ENCODE data around the gene RDH5.

RDH5 gene

DNA sequence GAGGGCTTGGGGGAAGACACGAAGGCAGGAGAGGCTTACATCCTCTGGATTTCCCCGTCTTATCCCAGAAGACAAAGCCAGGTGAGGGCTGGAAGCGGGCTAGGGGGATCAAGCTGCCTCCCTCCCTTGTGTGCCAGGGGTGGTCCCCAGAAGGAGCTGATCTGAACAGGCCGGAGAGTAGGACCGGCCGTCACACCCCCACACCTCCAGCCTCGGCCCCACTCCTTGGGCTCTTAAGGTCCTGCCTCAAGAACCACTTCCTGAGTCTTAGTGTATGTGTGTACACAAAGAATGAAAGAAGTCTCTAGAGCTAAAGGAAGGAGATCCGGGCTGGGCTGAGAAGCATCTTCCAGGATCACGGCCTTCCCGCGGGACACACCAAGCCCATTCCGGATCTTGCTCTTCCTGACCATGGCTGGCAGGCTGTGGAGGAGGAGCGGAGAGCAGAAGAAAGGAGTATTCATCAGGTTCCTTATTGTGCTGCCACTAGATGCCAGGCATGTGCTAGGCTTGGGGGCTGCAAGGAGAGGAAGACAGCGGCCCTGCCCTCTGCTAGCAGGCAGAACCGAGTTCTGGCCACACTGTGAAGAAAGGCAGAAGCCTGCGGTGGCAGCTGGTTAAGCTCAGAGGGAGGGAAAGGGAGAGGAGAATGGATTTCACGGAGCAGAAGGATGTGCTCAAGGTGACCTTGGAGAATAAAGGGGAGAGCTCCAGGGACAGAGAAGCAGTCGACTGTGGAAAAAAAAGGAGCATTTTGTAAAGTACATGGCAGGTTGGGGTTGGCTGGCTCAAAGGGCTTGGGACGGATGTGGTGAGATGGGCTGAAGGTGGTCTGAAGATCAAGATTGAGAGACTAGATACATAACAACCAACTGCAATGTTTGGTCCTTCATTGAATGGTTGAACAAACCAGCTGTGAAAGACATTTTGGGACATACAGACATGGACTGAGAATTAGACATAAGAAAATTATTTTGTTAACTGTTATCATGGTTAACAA is 9.9 kb downstream of the RDH5 start:
- peak; percentile 11 for DNase-seq

DNA sequence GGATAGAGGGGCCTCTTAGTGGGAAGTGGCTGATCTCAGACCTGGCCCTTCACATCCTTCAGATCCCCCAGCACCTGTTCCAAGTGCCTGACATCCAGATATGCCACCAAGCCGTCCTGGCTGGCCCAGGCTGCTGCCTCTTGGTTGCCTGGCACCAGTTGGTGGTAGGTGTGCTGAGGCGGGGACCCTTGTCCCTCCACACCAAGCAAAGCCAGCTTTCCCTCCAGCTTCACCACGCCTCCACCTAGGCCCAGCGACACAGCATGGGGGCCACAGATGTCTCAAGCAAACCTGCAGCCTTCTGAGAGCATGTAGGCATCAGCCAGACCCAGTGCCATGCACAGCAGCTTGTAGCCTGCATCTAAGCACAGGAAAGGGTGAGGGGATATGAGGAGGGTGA is 12.1 kb downstream of the RDH5 start:
- DNase-seq = no peak

DNA sequence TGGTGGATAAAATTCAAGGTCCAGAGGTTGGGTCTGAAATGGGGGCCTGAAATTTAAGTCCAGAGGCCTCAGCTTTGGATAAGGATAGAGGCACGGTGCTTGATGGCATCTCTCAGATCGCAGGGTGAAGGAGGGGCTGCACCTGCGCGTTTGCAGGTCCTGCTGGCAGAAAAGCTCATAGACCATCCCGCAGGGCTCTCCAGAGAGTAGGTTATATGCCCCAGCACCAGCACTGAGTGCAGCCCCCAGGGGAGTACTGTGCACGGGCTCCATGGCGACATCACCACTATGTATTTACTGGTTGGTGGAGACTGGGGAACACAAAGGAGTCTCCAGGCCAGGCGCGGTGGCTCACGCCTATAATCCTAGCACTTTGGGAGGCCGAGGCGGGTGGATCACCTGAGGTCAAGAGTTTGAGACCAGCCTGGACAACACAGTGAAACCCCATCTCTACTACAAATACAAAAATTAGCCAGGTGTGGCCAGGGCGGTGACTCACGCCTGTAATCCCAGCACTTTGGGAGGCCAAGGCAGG is 12.9 kb downstream of the RDH5 start:
- DNase-seq = no peak

DNA sequence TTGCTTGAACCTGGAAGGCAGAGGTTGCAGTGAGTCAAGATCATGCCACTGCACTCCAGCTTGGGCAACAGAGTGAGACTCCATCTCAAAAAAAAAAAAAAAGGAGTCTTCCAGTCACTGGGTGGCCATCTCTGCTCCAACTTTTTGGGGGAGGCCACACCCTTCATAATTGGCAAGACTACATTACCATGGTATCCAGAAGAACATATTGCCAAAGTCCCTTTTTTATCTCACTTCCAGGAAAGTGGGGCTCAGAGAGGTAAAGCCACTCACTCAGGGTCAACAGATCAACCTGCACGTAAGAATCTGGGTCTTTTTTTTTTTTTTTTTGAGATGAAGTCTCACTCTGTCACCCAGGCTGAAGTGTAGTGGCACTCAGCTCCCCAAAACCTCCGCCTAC is 13.7 kb downstream of the RDH5 start:
- DNase-seq = no peak

DNA sequence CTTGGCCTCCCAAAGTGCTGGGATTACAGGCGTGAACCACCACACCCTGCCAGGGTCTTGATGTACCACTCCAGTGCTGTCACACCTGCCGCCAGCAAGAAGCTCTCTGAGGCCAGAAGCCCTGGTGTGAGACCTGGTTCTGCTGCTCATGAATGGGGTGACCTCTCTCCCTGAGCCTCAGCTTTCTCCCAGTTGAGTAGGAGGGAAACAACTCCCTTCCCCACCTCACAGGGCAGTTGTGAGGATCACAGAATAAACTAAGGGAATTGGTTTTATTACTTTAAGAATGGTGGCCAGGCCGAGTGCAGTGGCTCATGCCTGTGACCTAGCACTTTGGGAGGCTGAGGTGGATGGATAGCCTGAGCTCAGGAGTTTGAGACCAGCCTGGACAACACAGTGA is 14.4 kb downstream of the RDH5 start:
- no peak for DNase-seq

DNA sequence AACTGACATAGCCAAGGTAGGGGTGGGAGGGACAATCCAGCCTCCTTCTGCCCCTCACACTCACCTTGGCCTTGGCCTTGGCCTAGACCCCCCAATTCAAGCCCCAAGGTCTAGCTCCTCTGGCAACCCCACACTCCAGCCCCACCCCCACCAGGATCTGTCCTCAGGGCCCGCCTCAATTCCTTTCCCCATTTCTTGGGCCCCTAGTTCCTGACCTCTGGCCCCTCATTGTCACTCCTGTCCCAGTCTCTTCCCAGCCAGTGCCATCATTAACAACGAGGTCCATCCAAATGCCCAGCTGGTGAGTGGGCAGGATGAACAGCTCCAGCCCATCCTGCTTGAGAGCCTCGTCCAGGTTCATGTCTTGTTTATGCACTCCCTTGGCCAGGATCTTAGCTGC is 15.9 kb downstream of the RDH5 start:
- no peak for DNase-seq

DNA sequence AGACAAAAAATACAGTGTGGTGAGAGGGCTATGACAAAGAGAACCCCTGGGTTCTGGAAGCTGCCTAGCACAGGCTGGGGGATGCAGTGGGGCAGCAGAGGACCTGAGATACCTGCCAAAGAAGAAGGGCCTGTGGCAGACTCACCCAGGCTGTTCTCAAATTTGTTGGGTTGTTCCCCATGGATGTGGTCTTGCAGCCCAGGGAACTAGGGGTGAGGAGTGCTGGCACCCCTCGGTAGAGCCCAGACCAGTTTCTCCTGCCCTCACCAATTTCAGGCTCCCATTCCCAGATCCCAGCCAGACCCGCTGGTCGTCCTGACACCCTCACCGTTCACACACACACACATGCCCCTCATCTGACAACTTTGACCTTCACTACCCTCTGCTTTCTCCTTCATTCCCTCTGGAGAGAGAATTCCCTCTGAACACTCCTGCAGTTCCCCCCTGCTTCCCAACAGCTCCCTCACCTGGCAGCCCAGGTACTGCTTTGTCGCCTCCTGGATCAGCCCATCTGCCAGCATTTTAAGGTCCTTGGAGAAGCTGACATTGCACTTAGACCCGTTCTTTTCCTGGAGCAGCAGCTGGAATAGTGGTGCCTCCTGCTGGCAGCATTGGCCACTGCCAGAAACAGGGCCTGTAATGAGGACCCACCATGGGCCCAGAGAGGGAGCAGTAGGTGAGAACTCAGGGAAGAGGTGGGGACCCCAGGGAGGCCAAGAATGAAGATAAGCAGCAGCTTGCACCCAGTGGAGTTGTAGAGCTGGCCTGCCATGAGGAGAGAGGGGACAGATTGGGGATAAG is 16.8 kb downstream of the RDH5 start:
- peak; percentile 86 for DNase-seq

DNA sequence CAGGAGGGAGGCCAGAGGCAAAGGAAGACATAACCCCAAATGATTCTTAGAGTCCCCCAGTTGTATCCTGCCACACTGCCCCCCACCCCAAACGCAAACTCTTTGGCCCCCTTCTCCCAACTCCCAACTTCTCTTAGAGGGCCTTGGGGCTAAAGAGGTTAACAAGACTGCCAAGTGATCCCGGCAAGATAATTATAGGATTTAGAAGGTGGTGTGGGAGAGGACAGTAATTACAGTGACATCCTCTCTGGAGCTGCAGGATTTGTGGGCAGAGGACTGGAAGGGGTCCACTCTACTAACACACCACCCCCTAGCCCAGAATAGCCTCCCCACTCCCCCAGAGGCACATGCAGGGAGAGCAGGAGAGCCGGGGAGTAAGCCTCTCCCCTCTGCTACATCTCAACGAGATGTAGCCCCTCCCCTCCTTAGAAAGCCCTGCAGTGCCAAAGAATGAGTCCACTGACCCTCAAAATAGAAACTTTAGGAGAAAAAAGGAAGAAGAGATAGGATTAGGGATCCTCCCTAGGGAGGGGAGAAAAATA is 17.5 kb downstream of the RDH5 start:
- DNase-seq = no peak

DNA sequence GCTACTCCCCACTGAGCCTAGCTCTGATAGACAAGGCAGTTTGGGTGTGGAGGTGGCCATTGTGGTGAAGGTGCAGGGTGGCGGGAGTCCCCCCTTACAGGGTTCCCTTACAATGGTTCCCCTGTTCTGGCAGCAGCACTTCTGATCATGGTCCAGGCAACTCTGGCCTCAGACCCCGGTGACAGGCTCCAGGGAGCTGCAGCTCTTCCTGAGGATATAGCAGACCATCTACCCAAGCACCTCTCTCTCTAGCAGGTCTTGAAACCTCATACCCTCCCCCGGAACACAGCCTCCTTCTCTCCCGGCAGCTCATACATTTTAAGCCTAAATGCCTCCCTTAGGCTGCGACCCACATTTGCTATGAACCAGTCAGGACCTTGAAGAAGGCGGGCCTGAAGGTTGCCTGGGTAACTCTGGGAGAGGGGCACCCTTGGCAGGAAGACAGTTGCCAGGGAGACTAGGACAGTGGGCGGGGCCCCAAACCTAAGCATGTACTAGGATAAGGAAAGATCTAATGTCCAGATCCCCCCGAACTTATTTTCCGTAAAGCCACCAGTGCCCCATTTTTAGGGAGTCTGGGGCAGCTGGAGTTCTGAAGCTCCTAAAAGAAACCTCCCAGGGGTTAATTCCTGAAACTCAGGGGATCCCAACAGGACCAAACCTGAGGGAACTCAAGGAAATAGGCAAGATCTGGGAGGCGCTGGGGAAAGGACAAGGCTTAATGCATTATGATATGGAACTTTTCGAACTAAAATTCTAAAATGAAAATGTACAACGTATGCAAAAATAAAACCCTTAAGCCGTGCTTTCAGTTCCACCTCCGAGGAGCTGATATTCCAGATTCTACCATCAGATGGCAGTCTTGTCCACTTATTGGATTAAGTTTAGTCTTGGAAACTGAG is 18.2 kb downstream of the RDH5 start:
- DNase-seq = peak; percentile 89

DNA sequence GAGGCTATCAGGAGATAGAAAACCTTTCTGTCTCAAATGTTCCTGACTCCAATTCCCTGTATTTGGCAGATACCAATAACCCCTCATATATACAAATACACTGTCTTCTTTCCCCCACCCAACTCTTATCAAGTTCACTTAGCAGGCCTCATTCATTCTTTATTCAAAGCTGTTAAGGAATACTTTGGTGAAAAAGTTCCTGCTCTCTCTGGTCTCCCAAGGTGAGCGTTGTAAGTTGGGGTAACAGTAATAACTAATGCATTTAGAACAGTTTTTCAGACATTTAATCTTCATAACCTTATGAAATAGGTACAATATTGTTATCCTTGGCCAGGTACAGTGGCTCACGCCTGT is 18.8 kb downstream of the RDH5 start:
- DNase-seq = no peak

DNA sequence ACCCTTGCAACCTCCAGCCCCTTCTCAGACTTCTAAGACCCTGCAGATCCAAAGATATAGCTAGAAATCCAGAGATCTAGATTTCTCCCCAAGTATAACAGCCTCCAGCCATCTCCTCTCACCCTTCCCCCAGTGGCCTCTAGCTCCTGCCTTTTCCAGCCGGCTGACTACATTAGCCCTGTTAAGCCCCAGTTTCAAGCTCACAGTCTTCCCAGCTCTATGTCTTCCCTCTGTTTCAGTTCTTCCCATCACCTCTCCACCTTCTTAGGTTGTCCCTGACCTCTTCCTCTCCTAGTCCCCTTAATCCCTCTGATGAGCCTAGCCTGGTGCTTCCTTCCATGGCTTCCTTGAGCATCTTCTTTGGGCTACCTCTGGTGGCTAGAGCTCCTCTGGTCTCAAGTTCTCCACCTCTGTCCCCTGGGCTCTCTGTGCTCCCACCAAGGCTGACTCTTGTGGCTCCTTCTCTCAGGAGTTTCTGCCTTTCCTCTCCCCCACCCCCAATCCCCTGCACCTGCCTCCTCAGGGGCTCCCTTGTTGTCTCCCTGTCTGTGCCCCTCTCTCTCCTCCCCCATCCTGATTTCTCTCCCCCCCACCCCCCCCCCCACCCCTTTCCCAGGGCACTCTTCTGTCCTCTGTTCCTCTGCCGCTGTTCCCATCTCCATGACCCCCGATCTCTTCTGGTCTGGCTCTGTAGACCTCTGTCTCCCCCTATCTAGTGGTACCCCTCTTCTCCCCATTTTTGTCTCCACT is 21.9 kb downstream of the RDH5 start:
- DNase-seq = no peak

DNA sequence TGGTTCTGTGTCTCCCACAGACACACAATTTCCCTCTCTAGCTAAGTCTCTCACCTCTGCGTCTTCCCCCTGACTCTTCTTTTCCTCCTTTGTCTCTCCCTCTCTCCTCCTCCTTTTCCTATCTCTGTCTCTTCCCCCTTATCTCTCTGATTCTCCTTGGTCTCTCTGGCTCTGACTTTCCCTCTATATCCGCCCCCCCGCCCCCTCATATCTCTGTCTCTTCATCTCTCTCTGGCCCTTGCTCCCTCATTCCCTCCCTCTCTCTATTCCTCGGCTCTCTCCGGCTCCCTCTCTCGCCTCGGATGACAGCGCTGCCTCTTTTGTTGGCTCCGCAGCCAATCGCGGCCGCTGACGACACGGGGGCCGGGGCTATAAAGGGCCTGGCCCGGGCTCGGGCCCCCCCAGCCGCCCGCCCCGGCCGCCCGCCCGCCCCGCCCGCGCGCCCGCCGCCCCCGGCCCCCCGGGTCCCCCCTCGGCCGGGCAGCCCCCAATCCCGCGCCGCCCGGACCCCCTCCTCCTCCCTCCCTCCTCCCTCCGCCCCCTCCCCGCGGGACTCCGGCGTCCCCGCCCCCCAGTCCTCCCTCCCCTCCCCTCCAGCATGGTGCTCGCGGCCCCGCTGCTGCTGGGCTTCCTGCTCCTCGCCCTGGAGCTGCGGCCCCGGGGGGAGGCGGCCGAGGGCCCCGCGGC is 22.7 kb downstream of the RDH5 start, which contains the start of gene GDF11:
TSS of gene GDF11 (plus strand) at position 404 of the 687 bp plus-strand sequence. CDS start at position 599, 195 bp downstream.
- DNase-seq = peak; percentile 29

DNA sequence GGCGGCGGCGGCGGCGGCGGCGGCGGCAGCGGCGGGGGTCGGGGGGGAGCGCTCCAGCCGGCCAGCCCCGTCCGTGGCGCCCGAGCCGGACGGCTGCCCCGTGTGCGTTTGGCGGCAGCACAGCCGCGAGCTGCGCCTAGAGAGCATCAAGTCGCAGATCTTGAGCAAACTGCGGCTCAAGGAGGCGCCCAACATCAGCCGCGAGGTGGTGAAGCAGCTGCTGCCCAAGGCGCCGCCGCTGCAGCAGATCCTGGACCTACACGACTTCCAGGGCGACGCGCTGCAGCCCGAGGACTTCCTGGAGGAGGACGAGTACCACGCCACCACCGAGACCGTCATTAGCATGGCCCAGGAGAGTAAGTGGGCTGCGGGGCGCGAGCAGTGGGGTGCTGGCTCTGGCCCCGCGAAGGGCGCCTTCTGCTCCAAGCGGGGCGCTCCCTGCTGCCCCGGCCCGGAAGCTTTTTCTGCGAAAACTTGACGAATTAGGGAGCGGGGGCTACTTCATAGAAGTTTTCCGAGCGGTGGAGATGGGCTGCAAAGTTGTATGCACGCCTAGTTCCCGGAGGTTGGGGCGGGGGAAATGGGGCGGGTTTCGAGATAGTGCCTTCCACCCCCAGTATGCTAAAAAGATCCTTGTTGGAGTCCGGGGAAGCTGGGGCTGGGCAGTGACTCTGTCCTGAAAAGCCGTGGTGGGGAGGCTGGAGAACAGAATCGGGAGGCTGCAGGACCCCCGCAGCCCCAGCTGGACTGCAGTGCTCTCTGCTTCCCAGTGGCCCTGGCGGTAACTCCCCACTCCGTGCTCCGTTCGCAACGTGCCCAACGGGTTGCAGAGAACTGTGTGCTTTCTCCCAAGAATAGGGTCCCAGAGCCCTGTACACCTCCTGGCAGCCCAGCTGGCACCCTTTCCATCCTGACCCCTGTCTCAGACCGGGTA is 23.5 kb downstream of the RDH5 start:
- no peak for DNase-seq

DNA sequence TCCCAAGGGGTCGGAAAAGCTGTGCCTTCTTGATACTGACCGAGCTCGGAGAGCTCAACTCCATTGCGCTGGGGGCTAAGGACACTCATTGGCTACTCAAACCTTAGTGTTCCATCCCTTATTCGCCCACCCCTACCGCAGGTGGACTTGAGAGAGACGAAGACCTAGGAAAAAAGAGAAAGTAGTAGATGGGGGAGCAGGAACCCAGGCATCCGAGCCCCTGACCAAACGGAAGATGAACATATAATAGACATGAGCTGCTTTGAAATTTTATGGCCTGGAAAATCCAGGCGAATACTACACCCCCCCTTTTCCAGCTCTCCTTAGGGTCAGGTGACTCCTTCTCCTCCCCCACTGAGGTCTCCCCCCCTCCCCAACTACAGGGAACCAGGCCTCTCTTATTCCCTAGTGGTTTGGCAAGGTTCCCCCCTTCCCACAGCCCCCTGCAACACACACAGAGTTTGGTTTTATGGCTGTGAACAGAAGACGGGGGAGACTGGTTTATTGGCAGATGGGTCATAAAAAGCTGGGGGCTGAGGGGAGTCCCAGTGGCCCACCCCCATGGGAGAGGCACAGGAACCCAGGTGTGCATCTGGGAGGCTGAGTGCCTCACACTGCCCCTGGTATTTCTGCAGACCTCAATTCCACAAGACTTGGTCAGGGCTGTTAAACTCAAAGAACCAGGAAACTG is 24.3 kb downstream of the RDH5 start:
- no peak for DNase-seq

DNA sequence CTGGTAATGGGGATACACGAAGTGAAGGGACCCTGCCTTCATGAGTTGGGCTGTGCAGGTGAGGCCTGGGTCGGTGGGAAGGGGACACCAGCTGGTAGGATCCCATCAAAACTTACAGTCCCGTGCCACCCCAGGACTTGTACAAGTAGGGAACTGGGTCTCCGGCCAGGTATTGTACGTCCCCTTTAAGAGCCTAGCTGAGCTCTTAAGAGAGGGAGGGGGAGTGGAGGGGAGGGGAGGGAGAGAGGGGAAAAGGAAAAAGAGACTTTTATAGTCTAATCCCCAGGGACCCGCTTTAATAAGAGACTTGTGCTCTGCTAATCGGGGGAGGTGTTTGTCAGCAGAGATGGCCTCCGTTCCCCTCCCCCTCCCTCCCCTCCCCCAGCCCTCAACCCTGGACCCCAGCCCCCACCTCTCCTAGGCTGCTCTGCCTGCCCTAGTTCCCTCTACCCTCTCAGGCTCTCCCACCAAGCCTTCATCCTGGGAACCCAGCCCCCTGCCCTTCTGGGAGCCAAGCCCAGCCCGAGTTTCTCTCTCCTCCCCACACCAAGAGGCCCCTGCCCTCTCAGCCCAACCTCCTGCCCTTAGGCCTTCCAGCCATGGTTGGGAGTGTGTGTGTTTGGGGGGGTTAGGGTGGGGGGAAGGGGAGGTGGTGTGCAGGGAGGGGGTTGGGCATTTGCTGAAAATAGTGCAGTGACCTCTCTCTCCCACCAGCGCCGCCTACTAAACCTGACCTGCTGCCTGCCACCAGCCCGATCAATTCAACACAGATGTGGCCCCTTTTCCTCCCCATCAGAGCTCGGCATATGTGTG is 25.4 kb downstream of the RDH5 start:
- DNase-seq = no peak

DNA sequence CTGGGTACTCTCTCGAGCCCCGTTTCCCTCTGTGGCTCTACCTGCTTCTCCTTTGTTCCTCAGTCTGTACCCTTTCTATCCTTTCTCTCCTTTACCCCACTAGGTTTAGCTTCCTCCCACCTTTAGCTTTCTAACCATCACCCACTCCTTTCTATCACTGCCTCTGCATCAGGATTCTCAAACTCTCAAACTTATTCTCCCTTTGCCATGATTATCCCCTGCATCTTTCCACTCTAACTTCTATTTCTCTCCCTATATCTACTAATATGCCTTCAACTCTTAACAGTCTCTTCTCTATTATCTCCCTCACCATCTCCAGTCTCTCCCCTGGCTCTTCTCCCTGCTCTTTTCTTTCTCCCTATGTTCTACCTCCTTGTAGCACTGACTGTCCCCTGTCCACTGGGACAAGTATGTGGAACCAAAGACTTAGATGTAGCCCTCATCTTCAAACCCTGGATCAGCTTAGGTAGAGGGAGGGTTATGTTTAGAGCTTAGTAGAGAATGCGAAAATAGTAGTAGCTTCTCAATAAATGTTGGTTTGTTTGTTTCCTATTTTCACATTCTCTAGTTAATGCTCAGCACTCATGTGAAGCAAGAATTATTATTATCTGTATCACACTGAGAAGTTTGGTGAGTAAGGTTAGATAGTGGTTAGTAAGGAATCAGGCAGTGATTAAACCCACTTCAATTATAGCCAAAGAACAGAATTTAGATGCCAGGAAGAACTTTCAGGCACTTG is 26.1 kb downstream of the RDH5 start:
- DNase-seq = no peak

DNA sequence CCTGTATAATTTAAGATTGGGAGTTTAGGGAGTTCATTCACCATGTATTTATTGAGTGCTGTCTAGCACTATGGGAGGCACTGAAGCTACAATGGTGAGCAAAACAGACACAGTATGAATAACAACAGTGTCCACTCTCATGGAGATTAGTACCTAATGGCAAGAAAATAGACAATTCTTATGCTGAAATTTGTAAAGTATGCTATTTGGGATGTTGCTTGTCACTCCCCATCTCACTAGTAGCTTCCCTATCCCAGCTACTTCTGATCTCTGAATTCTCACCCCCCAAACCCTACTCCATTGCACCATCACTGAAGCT is 26.7 kb downstream of the RDH5 start:
- no peak for DNase-seq

All from NCI-H1694 treated with DMSO at 0.1 percent for 48 hours (cell line).